ENCODE results near the gene MINDY4. TPM values are rescaled to one million over a fixed set of nuclear protein-coding genes. Genes with fewer than 3 reads are reported as not detected.

MINDY4 gene
- total RNA-seq, 2 donors from 2014 or later, result 7.5 to 8.6 TPM

DNA sequence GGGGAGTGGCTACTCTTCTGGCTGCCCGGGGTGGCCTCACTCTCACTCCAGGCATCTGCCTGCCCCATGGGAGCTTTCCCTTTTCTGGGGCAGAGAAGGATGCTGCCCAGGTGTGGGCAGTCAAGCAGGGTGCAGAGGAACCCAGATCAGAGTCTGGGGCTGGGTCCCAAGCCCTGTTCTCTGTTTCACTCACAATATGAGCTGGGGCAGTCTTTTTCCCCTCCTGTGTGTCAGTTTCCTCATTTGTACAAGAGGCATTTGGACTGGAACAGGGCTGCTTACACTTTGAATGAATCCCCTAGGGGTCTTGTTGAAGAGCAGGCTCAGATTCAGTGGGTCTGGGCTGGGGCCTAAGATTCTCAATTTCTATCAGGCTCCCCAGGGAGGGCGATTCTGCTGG lies 102.0 kb downstream of the MINDY4 start:
- Histone ChIP-seq H3K27ac (no peak overlapping the region), H3K4me3 (no peak overlapping the region), H3K9me3 (no peaks in the 10 kb centered on the region), H3K4me1 (peaks cover 10% of the 10 kb centered on the region), H3K27me3 (no peaks in the 10 kb centered on the region), H3K36me3 (replicated peaks in 1 of 2; ENCODE audit: insufficient read depth in 1 of 2, low read depth in 2 of 2) (no peaks in the 10 kb centered on the region)
- ATAC-seq (no peak), DNase-seq (no peak)
- TF ChIP-seq POLR2A (IDR thresholded peaks at IDR 0.05) (no peak), CTCF (IDR thresholded peaks at IDR 0.05) (no peak)
- intact Hi-C loops (cut with DNase I), result no loop called here
- WGBS, 2 donors, result 92 to 93% methylated on average over 2 of the region's 2 CpGs

DNA sequence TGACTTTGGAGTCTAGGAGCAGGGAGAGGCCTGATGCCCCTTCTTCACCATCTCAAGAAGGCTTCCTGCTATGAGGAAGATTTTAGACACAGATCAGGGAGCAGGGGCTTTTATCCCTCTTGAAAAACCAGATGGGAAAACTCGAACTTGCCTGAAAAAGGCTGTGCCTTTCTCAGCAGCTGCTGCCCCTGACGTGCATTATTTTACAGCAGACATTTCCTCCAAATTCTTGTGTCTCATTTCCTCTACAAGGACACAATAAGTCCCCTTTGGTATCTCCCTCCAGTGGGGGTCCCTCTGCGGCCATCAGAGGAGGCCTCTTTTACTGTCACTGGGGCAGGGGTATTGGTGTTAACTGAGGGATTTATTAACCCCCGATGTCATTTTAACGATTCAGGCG lies 102.4 kb downstream of the MINDY4 start:
- DNase-seq, result no peak
- intact Hi-C loops (cut with DNase I), result no loop called here
- no peak overlapping the region for H3K27ac ChIP-seq

DNA sequence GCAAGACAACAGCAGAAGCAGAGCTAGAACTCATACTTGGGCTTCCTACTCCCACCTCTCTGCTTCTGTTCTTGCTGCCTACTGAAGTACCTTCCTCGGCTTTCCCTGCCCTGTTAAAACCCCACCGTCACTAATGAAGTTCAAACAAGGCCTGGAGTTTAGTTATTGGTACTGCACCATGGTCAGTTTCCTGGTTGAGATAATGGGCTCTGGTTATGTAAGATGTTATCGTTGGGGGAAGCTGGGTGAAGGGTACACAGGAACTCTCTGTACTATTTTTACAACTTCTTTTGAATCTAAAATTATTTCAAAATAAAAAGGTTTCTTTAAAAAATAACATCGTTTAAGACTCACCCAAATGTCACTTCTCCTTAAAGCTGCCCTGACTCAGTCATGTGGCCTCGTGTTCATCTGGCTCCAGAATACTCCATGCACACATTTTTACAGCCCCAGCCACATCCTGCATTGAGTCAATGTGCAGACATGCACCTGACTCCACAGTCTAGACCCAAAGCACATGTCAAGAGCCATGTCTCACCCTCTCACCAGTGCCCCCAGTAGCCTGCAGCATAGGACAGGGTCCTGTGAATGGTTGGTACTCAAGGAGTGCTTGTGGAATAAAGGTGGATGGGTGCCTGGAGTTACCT lies 103.6 kb downstream of the MINDY4 start:
- Histone ChIP-seq H3K4me1 (peaks cover 24% of the 10 kb centered on the region), H3K4me3 (no peak overlapping the region), H3K27me3 (no peaks in the 10 kb centered on the region), H3K9me3 (no peaks in the 10 kb centered on the region), H3K27ac (no peak overlapping the region), H3K36me3 (replicated peaks in 1 of 2; ENCODE audit: insufficient read depth in 1 of 2, low read depth in 2 of 2) (no peaks in the 10 kb centered on the region)
- intact Hi-C loops (cut with DNase I), result no loop called here
- no peak for TF ChIP-seq CTCF (IDR thresholded peaks at IDR 0.05)
- TF ChIP-seq POLR2A (IDR thresholded peaks at IDR 0.05), result no peak
- 89 to 93% methylated on average over 5 of the region's 5 CpGs for WGBS, 2 donors
- DNase-seq, result no peak
- no peak for ATAC-seq

More for the DNA sequence above, 102.4 kb downstream of the MINDY4 start:
- 87 to 95% methylated on average over 6 of the region's 6 CpGs for WGBS, 2 donors
- Histone ChIP-seq H3K4me1 (peaks cover 13% of the 10 kb centered on the region), H3K9me3 (no peaks in the 10 kb centered on the region), H3K4me3 (no peak overlapping the region), H3K27me3 (no peaks in the 10 kb centered on the region), H3K36me3 (replicated peaks in 1 of 2; ENCODE audit: insufficient read depth in 1 of 2, low read depth in 2 of 2) (no peaks in the 10 kb centered on the region)
- TF ChIP-seq POLR2A (IDR thresholded peaks at IDR 0.05) (no peak), CTCF (IDR thresholded peaks at IDR 0.05) (no peak)
- no peak for ATAC-seq

- TF ChIP-seq CTCF (IDR thresholded peaks at IDR 0.05), result no peak
- TF ChIP-seq POLR2A (IDR thresholded peaks at IDR 0.05), result no peak
- Histone ChIP-seq H3K4me3 (no peak overlapping the region), H3K27me3 (no peaks in the 10 kb centered on the region), H3K9me3 (no peaks in the 10 kb centered on the region), H3K36me3 (replicated peaks in 1 of 2; ENCODE audit: insufficient read depth in 1 of 2, low read depth in 2 of 2) (no peaks in the 10 kb centered on the region), H3K27ac (no peak overlapping the region), H3K4me1 (peaks cover 31% of the 10 kb centered on the region)
- 80 to 93% methylated on average over 9 of the region's 9 CpGs for WGBS, 2 donors
- intact Hi-C loops (cut with DNase I), result no loop called here
- ATAC-seq (no peak), DNase-seq (no peak)
These were observed 106.0 kb downstream of the MINDY4 start for GRCh38 chr7:30877015-30877769.
